ENCODE data around the gene MRPL53. TPM values are rescaled to one million over a fixed set of nuclear protein-coding genes. Genes with fewer than 3 reads are reported as not detected.

The MRPL53 gene
- total and polyA plus RNA-seq, 2 of the 13 experiments (the other 11 are each of a cell fraction or from before 2014, with no cell fraction given): 34.3 to 51.9 TPM

DNA sequence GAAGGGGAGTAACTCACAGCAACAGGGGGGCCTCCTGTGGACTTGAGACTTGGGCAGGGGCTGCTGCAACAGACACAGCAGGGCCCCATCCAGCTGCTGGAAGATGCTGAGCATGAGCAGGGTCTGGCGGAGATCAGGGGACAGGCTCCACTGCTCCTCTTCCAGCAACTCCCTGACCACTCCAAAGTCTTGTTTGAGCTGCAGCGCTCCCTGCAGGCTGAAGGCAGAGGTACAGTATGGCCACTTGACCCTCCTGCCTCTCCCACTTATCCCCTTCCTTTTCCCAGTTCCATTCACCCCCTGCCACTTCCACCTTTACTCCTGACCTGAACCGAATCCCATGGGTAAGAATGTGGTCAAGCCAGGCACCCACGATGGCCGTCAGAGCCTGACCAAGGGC is 2.4 kb upstream of the MRPL53 start (continued):
- TF ChIP-seq, protein P1, sequence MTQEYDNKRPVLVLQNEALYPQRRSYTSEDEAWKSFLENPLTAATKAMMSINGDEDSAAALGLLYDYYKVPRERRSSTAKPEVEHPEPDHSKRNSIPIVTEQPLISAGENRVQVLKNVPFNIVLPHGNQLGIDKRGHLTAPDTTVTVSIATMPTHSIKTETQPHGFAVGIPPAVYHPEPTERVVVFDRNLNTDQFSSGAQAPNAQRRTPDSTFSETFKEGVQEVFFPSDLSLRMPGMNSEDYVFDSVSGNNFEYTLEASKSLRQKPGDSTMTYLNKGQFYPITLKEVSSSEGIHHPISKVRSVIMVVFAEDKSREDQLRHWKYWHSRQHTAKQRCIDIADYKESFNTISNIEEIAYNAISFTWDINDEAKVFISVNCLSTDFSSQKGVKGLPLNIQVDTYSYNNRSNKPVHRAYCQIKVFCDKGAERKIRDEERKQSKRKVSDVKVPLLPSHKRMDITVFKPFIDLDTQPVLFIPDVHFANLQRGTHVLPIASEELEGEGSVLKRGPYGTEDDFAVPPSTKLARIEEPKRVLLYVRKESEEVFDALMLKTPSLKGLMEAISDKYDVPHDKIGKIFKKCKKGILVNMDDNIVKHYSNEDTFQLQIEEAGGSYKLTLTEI (CRISPR knock-in tag; conservative IDR thresholded peaks at IDR 0.05): no peak
- TF ChIP-seq TEAD2 (CRISPR knock-in tag; IDR thresholded peaks at IDR 0.05) (no peak), ZZZ3 (CRISPR knock-in tag; IDR thresholded peaks at IDR 0.05; ENCODE audit: borderline replicate concordance) (no peak), MXI1 (IDR thresholded peaks at IDR 0.05; ENCODE audit: borderline replicate concordance, low read depth, low read length) (no peak), ZFP1 (CRISPR knock-in tag; IDR thresholded peaks at IDR 0.05) (no peak), REPIN1 (CRISPR knock-in tag; IDR thresholded peaks at IDR 0.05; ENCODE audit: borderline replicate concordance, low read depth) (peak; percentile 39; the same call in 1 of the 2 replicates), ZMYM3 (CRISPR knock-in tag; IDR thresholded peaks at IDR 0.05) (no peak), RARA (CRISPR knock-in tag; IDR thresholded peaks at IDR 0.05) (no peak)
- TF ChIP-seq, protein P2, sequence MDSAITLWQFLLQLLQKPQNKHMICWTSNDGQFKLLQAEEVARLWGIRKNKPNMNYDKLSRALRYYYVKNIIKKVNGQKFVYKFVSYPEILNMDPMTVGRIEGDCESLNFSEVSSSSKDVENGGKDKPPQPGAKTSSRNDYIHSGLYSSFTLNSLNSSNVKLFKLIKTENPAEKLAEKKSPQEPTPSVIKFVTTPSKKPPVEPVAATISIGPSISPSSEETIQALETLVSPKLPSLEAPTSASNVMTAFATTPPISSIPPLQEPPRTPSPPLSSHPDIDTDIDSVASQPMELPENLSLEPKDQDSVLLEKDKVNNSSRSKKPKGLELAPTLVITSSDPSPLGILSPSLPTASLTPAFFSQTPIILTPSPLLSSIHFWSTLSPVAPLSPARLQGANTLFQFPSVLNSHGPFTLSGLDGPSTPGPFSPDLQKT (CRISPR knock-in tag; IDR thresholded peaks at IDR 0.05; ENCODE audit: borderline replicate concordance): no peak
- TF ChIP-seq, protein P3, sequence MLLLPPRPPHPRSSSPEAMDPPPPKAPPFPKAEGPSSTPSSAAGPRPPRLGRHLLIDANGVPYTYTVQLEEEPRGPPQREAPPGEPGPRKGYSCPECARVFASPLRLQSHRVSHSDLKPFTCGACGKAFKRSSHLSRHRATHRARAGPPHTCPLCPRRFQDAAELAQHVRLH (CRISPR knock-in tag; IDR thresholded peaks at IDR 0.05; ENCODE audit: borderline replicate concordance, low read depth): no peak

DNA sequence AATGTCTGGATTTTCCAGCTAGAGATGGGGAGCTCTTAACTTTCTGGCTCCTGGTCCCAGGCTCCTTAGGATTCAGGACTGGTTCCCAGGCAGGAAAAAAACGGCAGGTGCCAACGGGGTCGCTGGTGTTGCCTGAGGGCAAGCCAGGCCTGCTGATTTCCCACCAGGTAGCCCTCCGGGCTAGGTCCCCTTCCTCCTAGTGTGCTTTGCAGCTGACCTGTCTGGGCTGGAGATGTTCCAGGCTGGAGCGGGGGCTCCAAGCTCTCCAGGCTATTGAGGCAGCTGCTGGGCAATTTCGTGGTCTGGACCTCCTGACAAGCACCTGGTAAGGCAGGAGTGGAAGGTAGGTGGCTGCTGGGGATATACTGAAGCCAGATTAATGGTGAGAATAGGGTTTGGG is 2.0 kb upstream of the MRPL53 start:
- CTCF ChIA-PET (ENCODE audit: low intra/inter-chr PET ratio, low total read pairs): no interaction called here
- no peaks in the 10 kb centered on the region; a peak in 1 of 5 replicates for H3K27me3 ChIP-seq (ENCODE audit: control insufficient read depth in 1 of 2, insufficient read depth in 2 of 2, low read length in 2 of 2)
- ATAC-seq (no peak), DNase-seq (ENCODE audit: low spot score) (no peak), FAIRE-seq (no peak)
- no TSS peak for BruUV-seq (replicated peaks)
- peaks cover 56% of the 10 kb centered on the region for H3K4me1 ChIP-seq (ENCODE audit: insufficient read depth, low read length)
- intact Hi-C loops (cut with micrococcal nuclease; ENCODE audit: unreplicated experiment): no loop called here
- H3K9ac ChIP-seq (ENCODE audit: insufficient read depth, low read depth, low read length): no peak overlapping the region
- H3K4me3 ChIP-seq (replicated peaks in 1 of 3; ENCODE audit: insufficient read depth in 1 of 3, low read depth in 2 of 3, low read length in 3 of 3): no peak overlapping the region
- H4K20me1 ChIP-seq (ENCODE audit: insufficient read depth, low read length): no peaks in the 10 kb centered on the region
- in situ Hi-C loops (cut with HindIII; ENCODE audit: extremely low pct_ligation_motif_present, low pct_unique_long_range_greater_than_20kb): no loop called here
- no peak overlapping the region for H3K4me2 ChIP-seq (ENCODE audit: low read depth, low read length)
- H3K27ac ChIP-seq (ENCODE audit: extremely low read length, insufficient read depth, low read length): no peak overlapping the region
- 95% methylated on average over 6 of the region's 6 CpGs for WGBS (ENCODE audit: low lambda C conversion rate)
- H3K79me2 ChIP-seq (ENCODE audit: insufficient read depth, low read length): peaks cover 12% of the 10 kb centered on the region
- H3K36me3 ChIP-seq (replicated peaks in 1 of 2; ENCODE audit: control insufficient read depth in 1 of 2, insufficient read depth in 2 of 2, low read length in 2 of 2): peaks cover 7 to 23% of the 10 kb centered on the region in 2 experiments
- POLR2A ChIA-PET: interaction anchor here (0.6 to 20.6 kb wide), 8 partner anchors 7 to 55 kb away, joined by 3 to 795 read pairs (median 6); partner anchors contain the start of genes AUP1, CCDC142, HTRA2 and INO80B
- H2AFZ ChIP-seq (ENCODE audit: low read length): no peak overlapping the region
- no peaks in the 10 kb centered on the region for H3K9me3 ChIP-seq (ENCODE audit: low read length)
- TF ChIP-seq, protein P4, sequence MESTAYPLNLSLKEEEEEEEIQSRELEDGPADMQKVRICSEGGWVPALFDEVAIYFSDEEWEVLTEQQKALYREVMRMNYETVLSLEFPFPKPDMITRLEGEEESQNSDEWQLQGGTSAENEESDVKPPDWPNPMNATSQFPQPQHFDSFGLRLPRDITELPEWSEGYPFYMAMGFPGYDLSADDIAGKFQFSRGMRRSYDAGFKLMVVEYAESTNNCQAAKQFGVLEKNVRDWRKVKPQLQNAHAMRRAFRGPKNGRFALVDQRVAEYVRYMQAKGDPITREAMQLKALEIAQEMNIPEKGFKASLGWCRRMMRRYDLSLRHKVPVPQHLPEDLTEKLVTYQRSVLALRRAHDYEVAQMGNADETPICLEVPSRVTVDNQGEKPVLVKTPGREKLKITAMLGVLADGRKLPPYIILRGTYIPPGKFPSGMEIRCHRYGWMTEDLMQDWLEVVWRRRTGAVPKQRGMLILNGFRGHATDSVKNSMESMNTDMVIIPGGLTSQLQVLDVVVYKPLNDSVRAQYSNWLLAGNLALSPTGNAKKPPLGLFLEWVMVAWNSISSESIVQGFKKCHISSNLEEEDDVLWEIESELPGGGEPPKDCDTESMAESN (CRISPR knock-in tag; conservative IDR thresholded peaks at IDR 0.05): no peak
- TF ChIP-seq, protein P5, sequence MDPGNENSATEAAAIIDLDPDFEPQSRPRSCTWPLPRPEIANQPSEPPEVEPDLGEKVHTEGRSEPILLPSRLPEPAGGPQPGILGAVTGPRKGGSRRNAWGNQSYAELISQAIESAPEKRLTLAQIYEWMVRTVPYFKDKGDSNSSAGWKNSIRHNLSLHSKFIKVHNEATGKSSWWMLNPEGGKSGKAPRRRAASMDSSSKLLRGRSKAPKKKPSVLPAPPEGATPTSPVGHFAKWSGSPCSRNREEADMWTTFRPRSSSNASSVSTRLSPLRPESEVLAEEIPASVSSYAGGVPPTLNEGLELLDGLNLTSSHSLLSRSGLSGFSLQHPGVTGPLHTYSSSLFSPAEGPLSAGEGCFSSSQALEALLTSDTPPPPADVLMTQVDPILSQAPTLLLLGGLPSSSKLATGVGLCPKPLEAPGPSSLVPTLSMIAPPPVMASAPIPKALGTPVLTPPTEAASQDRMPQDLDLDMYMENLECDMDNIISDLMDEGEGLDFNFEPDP (CRISPR knock-in tag; conservative IDR thresholded peaks at IDR 0.05): 0 out of 2 replicates have a peak, but pooled peaks have one; percentile 29
- TF ChIP-seq, protein P6, sequence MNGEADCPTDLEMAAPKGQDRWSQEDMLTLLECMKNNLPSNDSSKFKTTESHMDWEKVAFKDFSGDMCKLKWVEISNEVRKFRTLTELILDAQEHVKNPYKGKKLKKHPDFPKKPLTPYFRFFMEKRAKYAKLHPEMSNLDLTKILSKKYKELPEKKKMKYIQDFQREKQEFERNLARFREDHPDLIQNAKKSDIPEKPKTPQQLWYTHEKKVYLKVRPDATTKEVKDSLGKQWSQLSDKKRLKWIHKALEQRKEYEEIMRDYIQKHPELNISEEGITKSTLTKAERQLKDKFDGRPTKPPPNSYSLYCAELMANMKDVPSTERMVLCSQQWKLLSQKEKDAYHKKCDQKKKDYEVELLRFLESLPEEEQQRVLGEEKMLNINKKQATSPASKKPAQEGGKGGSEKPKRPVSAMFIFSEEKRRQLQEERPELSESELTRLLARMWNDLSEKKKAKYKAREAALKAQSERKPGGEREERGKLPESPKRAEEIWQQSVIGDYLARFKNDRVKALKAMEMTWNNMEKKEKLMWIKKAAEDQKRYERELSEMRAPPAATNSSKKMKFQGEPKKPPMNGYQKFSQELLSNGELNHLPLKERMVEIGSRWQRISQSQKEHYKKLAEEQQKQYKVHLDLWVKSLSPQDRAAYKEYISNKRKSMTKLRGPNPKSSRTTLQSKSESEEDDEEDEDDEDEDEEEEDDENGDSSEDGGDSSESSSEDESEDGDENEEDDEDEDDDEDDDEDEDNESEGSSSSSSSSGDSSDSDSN (CRISPR knock-in tag; IDR thresholded peaks at IDR 0.05): 0 out of 2 replicates have a peak, but pooled peaks have one; percentile 15

Data from HepG2 (cell line).